RWPE1 (cell line): ENCODE data around the gene C1orf21.

Experiments
- CTCF ChIA-PET: fragments of 350-600 bp; sonication (Branson Sonifier 250); formaldehyde crosslinking; extraction: SDS; loops from one replicate; lab custom pipeline; 2021; lab: Yijun Ruan, JAX
- POLR2A ChIA-PET: fragments of 400-600 bp; formaldehyde crosslinking; extraction: SDS; loops from one replicate; lab custom pipeline; 2020; ENCODE audit warnings: antibody characterized with exemption; ENCODE audit not compliant: low non-redundant PET; lab: Yijun Ruan, JAX
- DNase-seq: peaks from one replicate; pipeline ENCODE4 v3.0.0; 2012; ENCODE audit warnings: low spot score
- H3K27ac ChIP-seq: fragments of 450-650 bp; 2 replicates; pipeline ENCODE4 v1.5.1; 2017
- TF ChIP-seq, protein P1 (sequence below): fragments of 450-650 bp; conservative IDR thresholded peaks from 2 replicates; pipeline ENCODE4 v1.5.1; 2017; ENCODE audit warnings: low read depth, mild to moderate bottlenecking

The C1orf21 gene

GRCh38 chr1:184524248-184524647 lies 137.4 kb downstream of the C1orf21 start:
- ChIA-PET CTCF (no interaction called here), POLR2A (no interaction called here)
- peak; percentile 3 for DNase-seq
- TF ChIP-seq, protein P1, sequence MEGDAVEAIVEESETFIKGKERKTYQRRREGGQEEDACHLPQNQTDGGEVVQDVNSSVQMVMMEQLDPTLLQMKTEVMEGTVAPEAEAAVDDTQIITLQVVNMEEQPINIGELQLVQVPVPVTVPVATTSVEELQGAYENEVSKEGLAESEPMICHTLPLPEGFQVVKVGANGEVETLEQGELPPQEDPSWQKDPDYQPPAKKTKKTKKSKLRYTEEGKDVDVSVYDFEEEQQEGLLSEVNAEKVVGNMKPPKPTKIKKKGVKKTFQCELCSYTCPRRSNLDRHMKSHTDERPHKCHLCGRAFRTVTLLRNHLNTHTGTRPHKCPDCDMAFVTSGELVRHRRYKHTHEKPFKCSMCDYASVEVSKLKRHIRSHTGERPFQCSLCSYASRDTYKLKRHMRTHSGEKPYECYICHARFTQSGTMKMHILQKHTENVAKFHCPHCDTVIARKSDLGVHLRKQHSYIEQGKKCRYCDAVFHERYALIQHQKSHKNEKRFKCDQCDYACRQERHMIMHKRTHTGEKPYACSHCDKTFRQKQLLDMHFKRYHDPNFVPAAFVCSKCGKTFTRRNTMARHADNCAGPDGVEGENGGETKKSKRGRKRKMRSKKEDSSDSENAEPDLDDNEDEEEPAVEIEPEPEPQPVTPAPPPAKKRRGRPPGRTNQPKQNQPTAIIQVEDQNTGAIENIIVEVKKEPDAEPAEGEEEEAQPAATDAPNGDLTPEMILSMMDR = no peak
- no peak overlapping the region for H3K27ac ChIP-seq

GRCh38 chr1:184527402-184527801 lies 140.6 kb downstream of the C1orf21 start:
- TF ChIP-seq, protein P1 = no peak
- H3K27ac ChIP-seq = no peak overlapping the region
- no peak for DNase-seq
- ChIA-PET CTCF (no interaction called here), POLR2A (no interaction called here)

DNA sequence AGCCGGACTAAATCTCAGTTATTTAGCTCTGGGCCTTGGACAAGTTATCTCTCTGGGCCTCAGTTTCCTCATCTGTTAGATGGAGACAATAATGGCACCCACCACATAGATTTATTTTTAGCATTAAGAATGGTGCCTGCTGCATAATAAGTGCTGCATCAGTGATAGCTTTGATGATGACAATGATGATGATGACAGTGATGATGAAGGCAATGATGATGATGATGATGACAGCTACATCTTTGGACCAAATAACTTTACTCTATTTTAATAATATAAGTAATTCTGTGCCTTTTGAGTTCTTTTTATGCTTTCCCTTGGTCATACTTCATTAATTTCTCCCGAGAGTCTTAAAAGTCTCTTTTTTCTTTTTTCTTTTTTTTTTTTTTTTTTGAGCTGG lies 143.4 kb downstream of the C1orf21 start:
- ChIA-PET POLR2A (no interaction called here), CTCF (interaction anchor here (0.6 kb wide), 1 partner anchor 90 kb away, joined by 3 read pairs; no protein-coding TSS in a partner anchor)
- TF ChIP-seq, protein P1 = no peak
- H3K27ac ChIP-seq = no peak overlapping the region
- DNase-seq = no peak

DNA sequence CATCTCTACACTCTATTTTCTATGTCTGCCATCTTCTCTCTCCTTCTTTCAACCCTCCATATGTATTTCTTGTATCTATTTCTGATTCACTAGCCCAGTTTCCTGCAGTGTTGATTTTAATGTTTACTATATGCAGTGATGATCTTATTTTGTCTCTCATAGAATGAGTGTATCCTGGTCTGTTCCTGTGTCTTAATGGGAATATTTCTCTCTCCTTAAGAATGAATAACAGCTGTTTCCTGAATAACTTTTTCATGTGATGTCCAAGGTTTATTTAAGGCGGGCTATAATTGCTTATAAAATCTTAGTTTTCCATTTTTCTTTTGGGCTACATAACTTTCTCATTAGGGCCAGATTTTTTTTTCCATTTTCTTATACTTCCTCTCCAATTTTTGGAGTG lies 144.5 kb downstream of the C1orf21 start:
- no peak for DNase-seq
- ChIA-PET CTCF (interaction anchor here (0.6 to 0.7 kb wide), 2 partner anchors 31 to 167 kb away, joined by 5 to 6 read pairs; no protein-coding TSS in a partner anchor), POLR2A (no interaction called here)
- TF ChIP-seq, protein P1 = no peak
- H3K27ac ChIP-seq = no peak overlapping the region

GRCh38 chr1:184532199-184532598 lies 145.4 kb downstream of the C1orf21 start:
- POLR2A ChIA-PET = no interaction called here
- no peak overlapping the region for H3K27ac ChIP-seq
- CTCF ChIA-PET = interaction anchor here (0.7 kb wide), 1 partner anchor 168 kb away, joined by 6 read pairs; no protein-coding TSS in a partner anchor

DNA sequence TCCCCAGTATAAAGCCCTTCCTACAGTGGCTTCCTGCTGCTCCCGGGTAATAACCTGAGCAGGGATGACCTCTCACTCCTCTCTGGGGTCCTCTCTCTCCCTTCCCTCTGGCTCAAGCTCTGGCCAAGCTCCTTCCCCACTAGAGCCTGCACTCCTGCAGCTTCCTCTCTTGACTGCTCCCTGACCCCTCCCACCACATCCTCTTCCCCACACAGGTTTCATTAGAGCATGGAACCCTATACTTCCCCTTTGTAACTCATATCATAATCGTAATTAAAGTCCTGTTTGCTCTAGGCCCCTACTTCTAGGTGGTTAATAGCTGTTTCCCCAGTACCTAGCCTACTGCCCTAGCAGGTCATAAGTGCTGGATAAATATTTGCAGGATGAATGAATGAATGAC lies 146.2 kb downstream of the C1orf21 start:
- ChIA-PET CTCF (interaction anchor here (0.5 kb wide), 1 partner anchor 41 kb away, joined by 4 read pairs; no protein-coding TSS in a partner anchor), POLR2A (no interaction called here)
- TF ChIP-seq, protein P1 = no peak
- no peak overlapping the region for H3K27ac ChIP-seq
- DNase-seq = no peak

More at GRCh38 chr1:184532199-184532598, 145.4 kb downstream of the C1orf21 start:
- DNase-seq = no peak
- TF ChIP-seq, protein P1 = no peak
